ENCODE results near the gene C1orf159. TPM values are rescaled to one million over a fixed set of nuclear protein-coding genes. Genes with fewer than 3 reads are reported as not detected.
A peak's percentile ranks its signal among the peaks of the same experiment; 100 is the strongest.

C1orf159 gene
- total and polyA plus RNA-seq, 4 donors, result 4.0 to 35.4 (median 11.4) TPM

DNA sequence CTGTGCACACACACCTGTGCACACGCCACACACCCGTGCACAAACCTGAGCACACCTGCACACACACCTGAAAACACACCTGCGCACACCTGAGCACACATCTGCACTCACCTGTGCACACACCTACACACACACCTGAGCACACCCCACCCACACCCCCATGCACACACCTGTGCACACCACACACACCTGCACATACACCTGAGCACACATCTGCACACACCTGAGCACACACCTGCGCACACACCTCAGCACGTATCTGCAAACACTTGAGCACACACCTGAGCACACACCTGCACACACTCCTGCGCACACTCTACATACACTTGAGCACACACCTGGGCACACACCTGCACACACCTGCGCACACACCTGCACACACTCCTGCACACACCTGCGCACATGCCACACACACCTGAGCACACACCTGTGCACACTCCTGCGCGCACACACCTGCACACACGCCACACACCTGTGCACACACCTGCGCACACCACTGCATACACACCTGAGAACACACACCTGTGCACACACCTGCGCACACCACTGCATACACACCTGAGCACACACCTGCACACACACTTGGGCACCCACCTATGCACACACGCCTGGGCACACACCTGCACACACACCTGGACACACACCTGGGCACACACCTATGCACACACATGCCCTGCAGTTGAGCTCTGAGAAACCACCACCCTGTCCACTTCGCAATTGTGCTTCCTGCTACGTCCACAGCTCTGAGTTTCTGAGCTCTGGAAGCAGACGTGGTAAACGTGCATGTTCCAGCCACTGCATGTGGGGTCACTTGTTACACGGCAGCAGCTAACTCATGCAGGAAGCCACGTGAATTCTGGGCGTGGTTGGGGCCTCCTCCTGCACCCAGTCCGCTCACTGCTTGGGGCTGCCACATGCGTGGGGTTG lies 8.0 kb upstream of the C1orf159 start:
- Histone ChIP-seq H3K9me3 (ENCODE audit: control insufficient read depth, low read length) (no peaks in the 10 kb centered on the region), H3K36me3 (ENCODE audit: control insufficient read depth in 1 of 2, insufficient read depth in 2 of 2, low read length in 1 of 2) (no peaks in the 10 kb centered on the region), H3K27ac (ENCODE audit: low read depth in 1 of 2, low read length in 2 of 2) (no peak overlapping the region), H3K27me3 (ENCODE audit: control insufficient read depth in 1 of 2, insufficient read depth in 2 of 2, low read length in 1 of 2) (no peaks in the 10 kb centered on the region), H3K4me3 (ENCODE audit: low read length in 2 of 2) (no peak overlapping the region), H3K4me1 (ENCODE audit: control insufficient read depth in 1 of 2, insufficient read depth in 2 of 2, low read length in 2 of 2) (no peaks in the 10 kb centered on the region)
- 92 to 93% methylated on average over 23 of the region's 23 CpGs for WGBS, 2 donors
- ATAC-seq (ENCODE audit: low FRiP score), result no peak
- intact Hi-C loops (cut with DNase I), result loop anchor here (2.0 to 5.0 kb wide), 2 partner anchors 168 to 169 kb away; no protein-coding TSS in a partner anchor
- no peak for DNase-seq

GRCh38 chr1:1122981-1123480 lies 7.1 kb upstream of the C1orf159 start:
- intact Hi-C loops (cut with DNase I), result loop anchor here (2.0 to 5.0 kb wide), 2 partner anchors 169 to 170 kb away; no protein-coding TSS in a partner anchor
- Histone ChIP-seq H3K4me3 (ENCODE audit: low read length in 2 of 2) (no peak overlapping the region), H3K36me3 (ENCODE audit: control insufficient read depth in 1 of 2, insufficient read depth in 2 of 2, low read length in 1 of 2) (no peaks in the 10 kb centered on the region), H3K27me3 (ENCODE audit: control insufficient read depth in 1 of 2, insufficient read depth in 2 of 2, low read length in 1 of 2) (no peaks in the 10 kb centered on the region), H3K27ac (ENCODE audit: low read depth in 1 of 2, low read length in 2 of 2) (no peak overlapping the region), H3K4me1 (ENCODE audit: control insufficient read depth in 1 of 2, insufficient read depth in 2 of 2, low read length in 2 of 2) (no peaks in the 10 kb centered on the region), H3K9me3 (ENCODE audit: control insufficient read depth, low read length) (no peaks in the 10 kb centered on the region)
- 60 to 61% methylated on average over 18 of the region's 18 CpGs for WGBS, 2 donors
- DNase-seq (no peak), ATAC-seq (ENCODE audit: low FRiP score) (no peak)

DNA sequence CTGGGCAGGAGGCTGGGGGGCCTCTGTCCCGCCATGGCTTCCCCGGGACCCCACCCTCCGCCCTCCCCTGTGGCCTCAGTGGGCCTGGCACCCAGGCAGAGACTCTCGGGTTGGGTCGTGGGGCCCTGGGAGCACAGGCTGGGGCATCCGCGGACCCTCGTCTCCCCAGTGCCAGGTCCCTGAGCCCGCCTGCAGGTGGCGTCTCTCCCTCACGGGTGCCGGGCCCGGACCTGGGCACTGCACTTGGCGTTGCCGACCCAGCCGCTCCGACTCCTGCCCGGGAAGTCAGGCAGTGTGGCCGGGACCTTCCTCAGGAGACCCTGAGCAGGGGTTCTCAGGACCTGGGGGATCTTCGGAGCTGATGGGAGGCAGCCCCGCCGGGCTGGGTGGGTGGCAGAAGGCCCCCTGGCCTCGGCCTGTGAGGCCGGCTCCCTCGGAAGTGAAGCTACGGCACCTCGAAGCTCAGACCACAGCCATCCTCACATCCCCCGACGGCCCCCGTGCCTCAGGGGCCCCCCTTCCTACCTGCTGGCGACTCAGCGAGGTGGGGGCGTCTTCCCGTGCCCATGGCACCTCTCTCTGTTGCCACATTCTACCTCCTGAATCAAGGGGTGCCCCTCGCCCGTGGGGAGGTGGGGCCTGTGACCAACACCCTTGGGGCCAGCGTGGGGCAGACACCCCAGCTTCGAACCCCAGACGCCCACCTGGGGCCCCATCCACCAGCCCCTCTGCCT lies 6.4 kb upstream of the C1orf159 start:
- ATAC-seq (ENCODE audit: low FRiP score) (peak; percentile 87), DNase-seq (peak; percentile 89 to 94)
- H3K27ac ChIP-seq (ENCODE audit: low read depth in 1 of 2, low read length in 2 of 2), result no peak overlapping the region
- 14 to 20% methylated on average over 28 to 39 of the region's 39 CpGs for WGBS, 2 donors
- no peaks in the 10 kb centered on the region for H3K27me3 ChIP-seq (ENCODE audit: control insufficient read depth in 1 of 2, insufficient read depth in 2 of 2, low read length in 1 of 2)
- H3K4me3 ChIP-seq (ENCODE audit: low read length in 2 of 2), result no peak overlapping the region
- H3K9me3 ChIP-seq (ENCODE audit: control insufficient read depth, low read length), result no peaks in the 10 kb centered on the region
- intact Hi-C loops (cut with DNase I), result loop anchor here (2.0 to 5.0 kb wide), 2 partner anchors 170 to 171 kb away; no protein-coding TSS in a partner anchor
- no peaks in the 10 kb centered on the region for H3K36me3 ChIP-seq (ENCODE audit: control insufficient read depth in 1 of 2, insufficient read depth in 2 of 2, low read length in 1 of 2)
- no peaks in the 10 kb centered on the region for H3K4me1 ChIP-seq (ENCODE audit: control insufficient read depth in 1 of 2, insufficient read depth in 2 of 2, low read length in 2 of 2)

- Histone ChIP-seq H3K36me3 (ENCODE audit: control insufficient read depth in 1 of 2, insufficient read depth in 2 of 2, low read length in 1 of 2) (no peaks in the 10 kb centered on the region), H3K4me3 (ENCODE audit: low read length in 2 of 2) (no peak overlapping the region), H3K27me3 (ENCODE audit: control insufficient read depth in 1 of 2, insufficient read depth in 2 of 2, low read length in 1 of 2) (no peaks in the 10 kb centered on the region), H3K4me1 (ENCODE audit: control insufficient read depth in 1 of 2, insufficient read depth in 2 of 2, low read length in 2 of 2) (no peaks in the 10 kb centered on the region), H3K27ac (ENCODE audit: low read depth in 1 of 2, low read length in 2 of 2) (no peak overlapping the region), H3K9me3 (ENCODE audit: control insufficient read depth, low read length) (no peaks in the 10 kb centered on the region)
- ATAC-seq (ENCODE audit: low FRiP score), result no peak
- WGBS, 2 donors, result 34 to 40% methylated on average over 14 to 15 of the region's 15 CpGs
- intact Hi-C loops (cut with DNase I), result loop anchor here (2.0 to 5.0 kb wide), 2 partner anchors 171 kb away; no protein-coding TSS in a partner anchor
- DNase-seq, result peak in 1 of 2 donors; percentile 40
Observed at GRCh38 chr1:1121611-1122077, 5.8 kb upstream of the C1orf159 start.

- Histone ChIP-seq H3K9me3 (ENCODE audit: control insufficient read depth, low read length) (no peaks in the 10 kb centered on the region), H3K27ac (ENCODE audit: low read depth in 1 of 2, low read length in 2 of 2) (no peak overlapping the region), H3K36me3 (ENCODE audit: control insufficient read depth in 1 of 2, insufficient read depth in 2 of 2, low read length in 1 of 2) (no peaks in the 10 kb centered on the region), H3K4me3 (ENCODE audit: low read length in 2 of 2) (no peak overlapping the region), H3K27me3 (ENCODE audit: control insufficient read depth in 1 of 2, insufficient read depth in 2 of 2, low read length in 1 of 2) (no peaks in the 10 kb centered on the region), H3K4me1 (ENCODE audit: control insufficient read depth in 1 of 2, insufficient read depth in 2 of 2, low read length in 2 of 2) (no peaks in the 10 kb centered on the region)
- peak; percentile 44 to 71 for DNase-seq
- 82 to 83% methylated on average over 25 of the region's 25 CpGs for WGBS, 2 donors
- no peak for ATAC-seq (ENCODE audit: low FRiP score)
- intact Hi-C loops (cut with DNase I), result loop anchor here in 1 of 2 donors (5.0 kb wide), 1 partner anchor 171 kb away; no protein-coding TSS in a partner anchor
Observed at GRCh38 chr1:1120866-1121591, 5.1 kb upstream of the C1orf159 start.

DNA sequence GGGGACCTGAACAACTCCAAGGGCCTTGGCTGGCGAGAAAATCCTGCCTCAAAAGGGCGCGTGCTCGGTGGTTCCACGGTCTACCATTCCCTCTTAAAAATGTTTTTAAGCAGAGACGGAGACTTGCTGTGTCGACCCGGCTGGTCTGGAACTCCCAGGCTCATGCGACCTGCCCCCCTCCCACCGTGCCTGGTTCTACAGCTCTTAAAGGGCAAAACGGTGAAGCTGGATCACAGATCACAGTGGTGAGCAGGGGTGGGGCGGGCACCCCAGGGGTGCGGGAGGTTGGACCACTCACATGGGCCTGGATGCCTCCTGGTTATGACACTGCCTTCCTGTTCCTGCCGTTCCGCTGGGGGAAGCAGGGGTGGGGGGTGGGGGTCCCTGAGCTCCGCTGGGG lies 4.2 kb upstream of the C1orf159 start:
- H3K4me3 ChIP-seq (ENCODE audit: low read length in 2 of 2), result no peak overlapping the region
- H3K9me3 ChIP-seq (ENCODE audit: control insufficient read depth, low read length), result no peaks in the 10 kb centered on the region
- H3K4me1 ChIP-seq (ENCODE audit: control insufficient read depth in 1 of 2, insufficient read depth in 2 of 2, low read length in 2 of 2), result no peaks in the 10 kb centered on the region
- intact Hi-C loops (cut with DNase I), result loop anchor here in 1 of 2 donors (5.0 kb wide), 1 partner anchor 172 kb away; no protein-coding TSS in a partner anchor
- 61 to 66% methylated on average over 16 of the region's 16 CpGs for WGBS, 2 donors
- no peak overlapping the region for H3K27ac ChIP-seq (ENCODE audit: low read depth in 1 of 2, low read length in 2 of 2)
- no peaks in the 10 kb centered on the region for H3K36me3 ChIP-seq (ENCODE audit: control insufficient read depth in 1 of 2, insufficient read depth in 2 of 2, low read length in 1 of 2)
- ATAC-seq (ENCODE audit: low FRiP score) (no peak), DNase-seq (peak in 1 of 2 donors; percentile 45)
- H3K27me3 ChIP-seq (ENCODE audit: control insufficient read depth in 1 of 2, insufficient read depth in 2 of 2, low read length in 1 of 2), result no peaks in the 10 kb centered on the region

DNA sequence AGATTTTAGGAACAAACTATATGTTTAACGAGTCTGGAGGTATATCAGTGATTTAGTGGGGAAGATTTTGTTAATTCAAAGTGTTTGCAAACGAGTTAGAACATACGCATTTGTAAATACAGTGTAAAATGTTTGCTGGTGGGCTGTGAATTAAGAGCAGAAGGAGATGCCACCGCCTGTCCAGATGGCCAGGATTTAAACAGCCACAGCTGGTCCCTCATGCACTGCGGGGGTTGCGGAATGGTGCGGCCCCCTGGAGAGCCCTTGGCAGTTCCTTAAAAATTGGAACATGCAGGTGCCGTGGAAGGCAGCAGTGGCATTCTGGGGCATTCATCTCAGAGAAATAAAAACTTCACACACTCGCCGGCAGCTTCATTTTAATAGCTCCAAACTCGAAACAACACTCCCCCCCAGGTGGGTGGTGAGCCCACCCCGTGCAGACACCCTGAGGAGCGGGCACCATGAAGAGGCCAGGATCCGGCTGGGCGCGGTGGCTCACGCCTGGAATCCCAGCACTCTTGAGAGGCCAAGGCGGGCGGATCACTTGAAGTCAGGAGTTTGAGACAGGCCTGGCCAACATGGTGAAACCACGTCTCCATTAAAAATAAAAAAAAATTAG lies 3.5 kb upstream of the C1orf159 start:
- WGBS, 2 donors, result 77 to 82% methylated on average over 20 of the region's 20 CpGs
- H3K4me3 ChIP-seq (ENCODE audit: low read length in 2 of 2), result no peak overlapping the region
- ATAC-seq (ENCODE audit: low FRiP score) (no peak), DNase-seq (peak in 1 of 2 donors; percentile 67)
- H3K27ac ChIP-seq (ENCODE audit: low read depth in 1 of 2, low read length in 2 of 2), result no peak overlapping the region
- H3K4me1 ChIP-seq (ENCODE audit: control insufficient read depth in 1 of 2, insufficient read depth in 2 of 2, low read length in 2 of 2), result no peaks in the 10 kb centered on the region
- no peaks in the 10 kb centered on the region for H3K36me3 ChIP-seq (ENCODE audit: control insufficient read depth in 1 of 2, insufficient read depth in 2 of 2, low read length in 1 of 2)
- intact Hi-C loops (cut with DNase I), result loop anchor here in 1 of 2 donors (5.0 kb wide), 1 partner anchor 113 kb away; the partner anchor contains the start of genes B3GALT6 and SDF4
- no peaks in the 10 kb centered on the region for H3K9me3 ChIP-seq (ENCODE audit: control insufficient read depth, low read length)
- no peaks in the 10 kb centered on the region for H3K27me3 ChIP-seq (ENCODE audit: control insufficient read depth in 1 of 2, insufficient read depth in 2 of 2, low read length in 1 of 2)

Measured in aorta (tissue), 5 donors.